GM21528 (cell line): Measurements from ENCODE around the gene CENPU.

Experiments
- ATAC-seq: cut with Tn5 transposase; IDR thresholded peaks from one replicate; pipeline ENCODE4 v1.9.1; 2021; ENCODE audit warnings: mild to moderate bottlenecking, moderate library complexity; ENCODE audit not compliant: unreplicated experiment, low FRiP score

CENPU gene

DNA sequence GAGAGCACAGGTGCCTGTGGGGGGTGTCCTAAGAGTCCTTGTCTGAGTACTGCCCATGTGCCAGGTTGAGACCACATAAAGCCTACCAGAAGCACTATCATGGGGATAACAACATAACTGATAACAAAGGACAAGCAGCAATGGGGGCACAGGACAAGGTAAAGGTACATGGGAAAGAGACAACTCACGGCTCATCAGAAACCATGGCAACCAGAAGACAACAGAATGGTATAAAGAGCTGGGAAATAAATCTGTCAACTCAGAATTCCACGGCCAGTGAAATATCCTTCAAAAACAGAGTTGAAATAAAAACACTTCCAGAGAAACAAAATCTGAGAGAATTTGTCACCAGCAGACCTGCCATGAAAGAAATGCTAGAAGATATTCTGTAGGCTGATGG lies 20.0 kb downstream of the CENPU start:
- no peak for ATAC-seq

DNA sequence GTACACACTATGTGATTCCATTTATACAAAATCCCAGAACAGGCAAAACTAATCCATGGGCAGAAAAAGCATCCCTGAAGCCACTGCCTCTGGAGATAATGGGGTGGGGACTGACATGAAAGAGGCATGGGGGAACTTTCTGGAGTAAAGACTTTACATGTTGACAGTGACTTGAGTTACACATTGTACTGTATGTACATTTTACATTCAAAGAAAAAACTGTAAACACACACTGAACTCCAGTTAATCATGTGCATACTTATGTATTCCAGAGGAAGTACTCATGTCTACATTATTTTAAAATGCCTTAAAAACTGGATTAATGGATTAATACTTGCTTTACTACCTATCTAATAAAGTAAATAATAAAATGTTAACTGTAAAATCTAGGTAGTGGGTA lies 21.6 kb downstream of the CENPU start:
- no peak for ATAC-seq

DNA sequence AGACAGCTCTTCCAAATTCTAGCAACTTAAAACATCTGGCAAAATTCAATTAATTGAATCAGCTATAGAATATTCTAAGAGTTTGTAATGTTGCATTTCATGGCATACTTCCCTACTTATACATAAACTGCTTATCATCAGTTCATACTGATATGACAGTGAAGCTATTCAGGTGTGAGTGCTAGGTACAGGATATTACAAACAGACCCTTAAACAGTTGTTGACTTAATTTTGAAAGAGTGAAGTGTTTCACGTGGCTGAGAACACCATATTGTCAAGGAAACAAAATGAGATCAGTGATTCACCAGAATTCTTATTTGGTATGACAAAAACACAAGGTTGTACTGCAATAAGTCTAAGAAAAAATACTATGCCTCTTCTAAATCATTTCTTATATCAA lies 27.4 kb downstream of the CENPU start:
- no peak for ATAC-seq

DNA sequence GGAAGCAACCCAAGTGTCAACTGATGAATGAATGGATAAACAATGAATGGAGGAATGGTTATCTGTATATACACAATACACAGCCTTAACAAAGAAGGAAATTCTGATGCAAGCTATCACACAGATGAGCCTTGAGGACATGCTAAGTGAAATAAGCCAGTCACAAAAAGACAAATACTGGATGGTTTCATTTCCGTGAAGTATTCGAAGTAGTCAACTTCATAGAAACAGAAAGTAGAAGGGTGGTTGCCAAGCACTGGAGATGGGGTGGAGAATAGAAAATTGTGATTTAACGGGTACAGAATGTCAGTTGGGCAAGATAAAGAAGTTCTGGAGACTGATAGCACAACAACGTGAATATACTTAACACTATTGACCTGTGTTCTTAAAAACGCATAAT lies 28.2 kb downstream of the CENPU start:
- no peak for ATAC-seq

DNA sequence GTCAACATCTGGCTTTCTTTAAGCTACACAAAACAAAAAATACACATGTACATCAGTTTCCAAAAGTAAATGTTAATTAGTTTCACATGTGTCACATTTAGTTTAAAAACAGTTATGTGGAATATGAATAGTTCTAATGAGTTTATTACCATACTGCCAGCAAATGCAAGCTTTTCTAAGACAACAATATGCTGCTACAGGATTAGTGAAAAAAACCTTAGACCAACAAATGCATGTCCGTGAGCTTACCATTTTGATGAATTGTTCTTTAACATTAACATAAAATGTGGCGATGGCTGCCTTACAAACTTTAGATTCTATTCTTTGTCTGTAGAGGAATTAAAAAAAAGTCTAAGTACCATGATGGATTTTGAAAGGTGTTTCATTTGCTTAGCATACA lies 31.8 kb downstream of the CENPU start:
- no peak for ATAC-seq

DNA sequence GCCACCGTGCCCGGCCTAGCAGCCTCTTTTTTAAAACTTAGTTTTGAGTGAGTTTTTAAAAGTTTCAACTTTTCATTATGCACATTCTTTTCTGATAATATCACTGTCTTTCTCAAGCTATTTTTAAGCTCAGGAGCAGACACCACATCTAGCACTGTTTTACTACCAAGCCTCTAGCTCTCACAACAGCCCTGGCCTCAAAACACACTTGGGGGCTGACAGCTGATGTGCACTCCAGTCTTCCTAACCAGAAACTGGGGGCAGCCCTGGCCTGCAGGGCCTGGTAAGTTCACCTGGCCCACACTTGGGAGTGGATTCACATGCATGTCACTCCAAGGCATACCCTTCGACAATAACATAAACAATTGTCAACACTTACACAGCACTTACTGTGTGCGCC lies 34.0 kb downstream of the CENPU start:
- ATAC-seq, result no peak

DNA sequence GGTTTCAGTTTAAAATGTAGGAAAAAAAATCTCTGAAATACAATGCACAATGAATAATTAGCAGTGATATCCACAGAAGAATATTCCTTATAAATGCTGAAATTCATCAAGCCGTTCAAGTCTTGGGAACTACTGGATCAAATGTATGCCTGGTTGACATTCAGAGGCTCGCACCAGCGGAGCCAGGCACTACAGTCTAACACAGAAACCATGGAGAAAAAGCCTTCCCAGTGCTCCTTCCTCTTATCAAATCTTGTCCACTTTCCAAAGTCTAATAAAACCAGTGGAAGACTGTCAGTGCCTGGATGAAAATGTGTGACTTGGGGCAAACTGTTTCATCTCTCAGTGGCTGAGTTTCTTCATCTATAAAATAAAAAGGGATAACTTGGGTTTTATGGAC lies 35.9 kb downstream of the CENPU start:
- no peak for ATAC-seq

DNA sequence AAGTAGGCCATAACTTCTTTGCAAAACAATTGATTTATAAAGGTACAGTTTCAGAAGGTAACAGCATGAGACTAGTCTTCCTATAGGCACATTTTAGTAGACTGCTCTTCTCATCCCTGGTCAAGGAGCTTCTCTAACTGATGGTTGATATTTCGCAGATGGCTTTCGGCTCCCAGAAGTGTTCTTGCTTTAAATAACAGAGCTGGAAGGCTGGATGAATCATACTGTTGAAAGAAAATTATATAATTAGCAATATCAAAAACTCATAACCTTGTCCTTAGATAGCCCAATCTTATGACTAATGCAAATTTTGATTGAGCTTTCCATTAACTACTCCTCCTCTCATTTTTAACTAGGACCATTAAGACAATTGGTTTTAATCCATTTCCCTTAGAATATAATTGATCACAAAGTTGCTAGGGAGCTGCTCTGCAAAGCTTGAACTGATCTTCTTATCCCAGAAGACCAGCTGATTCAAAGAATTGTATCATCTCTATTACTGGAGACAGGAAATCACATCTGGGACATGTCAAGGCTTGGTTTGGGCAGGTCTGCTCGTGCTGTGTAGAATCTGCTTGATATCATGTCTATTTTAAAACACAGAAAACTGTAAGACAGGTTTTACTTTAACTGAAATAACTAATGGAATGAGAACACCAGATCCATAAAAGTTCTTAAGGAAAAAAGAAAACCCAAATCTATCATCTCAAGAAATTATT lies 38.6 kb downstream of the CENPU start:
- ATAC-seq, result no peak

DNA sequence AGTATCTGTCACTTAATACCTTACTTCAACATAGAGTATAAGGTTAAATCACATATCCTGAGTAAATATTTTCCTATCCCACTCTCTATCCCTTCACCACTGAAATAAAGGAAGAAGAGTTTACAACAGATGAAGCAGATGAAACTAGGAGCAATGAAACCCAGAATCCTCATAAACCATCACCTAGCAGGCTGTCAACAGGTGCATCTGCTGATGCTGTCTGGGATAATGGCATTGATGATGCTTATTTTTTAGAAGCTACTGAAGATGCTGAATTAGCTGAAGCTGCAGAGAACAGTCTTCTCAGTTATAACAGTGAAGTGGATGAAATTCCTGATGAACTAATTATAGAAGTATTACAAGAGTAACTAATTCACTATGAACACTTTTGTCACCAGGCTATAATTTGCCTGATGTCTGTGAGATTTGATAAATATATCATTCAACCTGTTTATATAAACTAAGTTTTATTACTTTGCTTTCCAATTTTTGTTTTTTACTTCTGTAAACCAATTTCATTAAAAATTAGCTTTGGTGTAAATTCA lies 39.4 kb downstream of the CENPU start:
- ATAC-seq, result no peak

DNA sequence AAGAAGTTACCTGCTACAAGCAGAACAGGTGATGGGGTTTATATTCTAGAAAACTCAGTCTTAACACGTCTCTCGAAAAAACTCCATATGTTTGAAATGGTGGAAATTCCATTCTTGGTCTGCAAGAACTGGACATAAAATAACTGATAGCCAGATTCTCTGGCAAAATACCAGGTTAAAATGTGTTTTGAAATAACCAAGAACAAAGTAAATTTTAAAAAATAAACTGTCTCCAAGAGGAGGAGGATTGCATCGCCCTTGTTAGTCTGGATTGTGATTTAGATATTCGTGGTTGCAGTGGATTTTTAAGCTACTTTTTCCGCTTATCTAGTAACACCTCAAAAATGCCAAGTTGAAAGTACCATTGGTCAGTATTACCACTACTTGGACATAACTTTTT lies 40.8 kb downstream of the CENPU start:
- ATAC-seq, result no peak

DNA sequence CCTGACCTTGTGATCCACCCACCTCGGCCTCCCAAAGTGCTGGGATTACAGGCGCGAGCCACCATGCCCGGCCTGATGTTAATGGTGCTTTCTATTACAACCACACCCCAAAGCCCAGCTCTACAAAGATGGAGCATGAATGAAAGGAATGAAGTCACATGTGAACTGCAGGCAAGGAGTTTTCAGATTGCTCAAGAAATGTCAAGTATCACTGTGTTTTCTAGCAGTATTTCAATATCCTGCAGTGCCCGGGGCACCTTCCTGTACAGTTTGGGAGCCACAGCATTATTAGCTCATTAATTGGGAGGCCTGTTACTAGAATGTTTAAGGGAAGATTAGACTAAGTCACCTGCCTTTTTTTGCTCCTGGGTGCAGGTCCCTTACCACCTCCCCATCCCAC lies 44.2 kb downstream of the CENPU start:
- ATAC-seq, result no peak

DNA sequence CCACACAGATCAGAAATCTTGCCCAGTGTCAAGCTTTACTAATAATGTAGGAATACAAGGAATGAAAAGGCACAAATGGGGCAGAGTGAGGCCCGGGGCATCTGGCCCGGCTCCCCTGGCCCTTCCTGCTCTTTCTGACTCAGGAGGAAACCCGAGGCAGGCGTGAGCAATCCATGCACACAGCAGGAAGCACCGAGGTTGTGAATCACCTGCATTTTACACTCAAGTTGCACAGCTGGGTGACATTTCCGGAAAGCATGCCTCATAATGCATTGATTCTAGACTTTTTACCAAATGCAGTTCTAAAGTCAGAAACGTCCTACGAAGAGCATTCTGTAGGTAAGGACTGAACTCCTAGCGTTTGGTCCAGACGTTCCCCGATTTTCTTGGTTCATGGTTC lies 45.4 kb downstream of the CENPU start:
- no peak for ATAC-seq

DNA sequence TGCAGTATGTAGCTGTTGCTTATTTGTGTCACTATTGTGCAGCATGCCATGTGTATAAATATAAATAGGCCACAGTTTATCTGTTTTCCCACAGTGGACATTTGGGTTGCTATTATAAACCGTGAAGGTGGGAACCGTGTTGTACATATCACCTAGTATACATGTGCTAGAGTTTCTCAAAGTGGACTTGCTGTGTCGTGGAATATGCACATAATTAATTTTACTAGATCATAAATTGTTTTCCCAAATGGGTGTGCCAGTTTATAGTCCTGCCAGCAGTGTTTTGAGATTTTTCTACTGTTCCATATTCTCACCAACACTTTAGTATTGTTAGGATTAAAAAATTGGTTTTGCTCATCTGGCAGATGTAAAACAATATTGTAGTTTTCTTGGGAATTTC lies 45.9 kb downstream of the CENPU start:
- ATAC-seq, result no peak

DNA sequence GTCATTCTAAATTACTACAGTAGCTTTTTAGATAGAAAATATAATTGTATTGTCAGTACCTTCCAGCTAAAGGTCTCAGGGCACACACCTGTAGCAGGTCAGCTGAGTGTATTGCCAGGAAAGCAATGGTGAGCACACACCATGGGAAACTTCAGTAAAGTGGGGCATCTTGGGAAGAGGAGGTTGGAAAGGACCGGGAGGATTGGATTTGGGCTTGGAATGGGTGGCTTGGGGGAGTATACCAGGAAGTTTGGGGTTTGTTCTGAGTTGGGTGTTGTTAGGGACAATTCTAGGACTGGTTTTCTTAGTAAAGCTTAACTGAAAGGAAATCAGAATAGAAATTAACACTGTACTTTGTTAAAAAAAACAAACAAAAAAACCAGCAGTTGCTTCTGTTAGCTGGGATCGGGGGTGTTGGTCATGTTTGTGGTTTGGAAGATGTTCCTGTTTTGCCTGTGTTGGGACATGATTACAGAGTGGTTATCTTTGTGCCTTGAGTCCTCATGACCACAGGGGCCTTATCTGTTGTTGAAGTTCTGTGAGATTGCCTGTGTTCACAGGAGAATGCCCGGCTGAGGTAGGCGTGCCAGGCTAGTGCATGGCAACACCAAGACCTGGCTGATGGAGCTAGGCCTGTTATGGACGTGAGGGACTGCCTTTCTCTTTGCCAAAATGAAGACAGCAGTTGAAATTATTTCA lies 49.3 kb downstream of the CENPU start:
- no peak for ATAC-seq

DNA sequence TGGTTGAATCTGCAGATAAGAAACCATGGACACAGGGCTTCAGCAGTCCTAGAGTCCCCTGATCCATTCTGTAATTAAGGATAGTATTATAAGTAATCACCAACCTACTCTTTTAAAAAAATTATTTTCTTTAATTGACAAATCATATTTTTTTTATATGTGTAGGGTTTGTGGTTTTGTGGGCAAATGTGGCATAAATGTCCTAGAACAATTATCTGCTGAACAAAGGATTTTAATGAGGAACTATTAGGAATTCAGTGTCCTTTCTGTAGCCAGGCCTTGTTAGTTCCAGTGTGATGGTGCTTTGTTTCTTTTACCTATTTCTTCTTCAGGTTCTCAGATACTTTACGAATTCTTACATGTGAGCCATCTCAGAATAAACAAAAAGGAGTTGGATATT lies 52.0 kb downstream of the CENPU start:
- ATAC-seq, result no peak

DNA sequence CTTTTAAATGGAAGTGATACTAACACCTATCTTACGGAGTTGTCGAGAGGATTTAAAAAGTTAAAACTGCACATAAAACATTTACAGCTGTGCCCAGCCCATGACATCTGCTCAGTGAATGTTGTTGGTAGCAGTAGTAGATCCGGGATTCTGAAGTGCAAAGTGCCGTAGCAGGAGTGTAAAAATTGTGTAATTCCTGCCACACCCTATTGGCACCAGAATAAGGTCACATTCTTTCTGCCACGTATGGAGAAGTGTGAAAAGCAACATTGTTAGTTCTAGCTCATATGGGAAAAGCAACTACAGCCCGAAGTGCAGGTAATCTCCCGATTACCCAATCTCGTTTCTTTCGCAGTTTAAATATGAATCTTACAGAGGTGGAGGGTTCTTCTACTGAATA lies 53.2 kb downstream of the CENPU start:
- ATAC-seq, result no peak

DNA sequence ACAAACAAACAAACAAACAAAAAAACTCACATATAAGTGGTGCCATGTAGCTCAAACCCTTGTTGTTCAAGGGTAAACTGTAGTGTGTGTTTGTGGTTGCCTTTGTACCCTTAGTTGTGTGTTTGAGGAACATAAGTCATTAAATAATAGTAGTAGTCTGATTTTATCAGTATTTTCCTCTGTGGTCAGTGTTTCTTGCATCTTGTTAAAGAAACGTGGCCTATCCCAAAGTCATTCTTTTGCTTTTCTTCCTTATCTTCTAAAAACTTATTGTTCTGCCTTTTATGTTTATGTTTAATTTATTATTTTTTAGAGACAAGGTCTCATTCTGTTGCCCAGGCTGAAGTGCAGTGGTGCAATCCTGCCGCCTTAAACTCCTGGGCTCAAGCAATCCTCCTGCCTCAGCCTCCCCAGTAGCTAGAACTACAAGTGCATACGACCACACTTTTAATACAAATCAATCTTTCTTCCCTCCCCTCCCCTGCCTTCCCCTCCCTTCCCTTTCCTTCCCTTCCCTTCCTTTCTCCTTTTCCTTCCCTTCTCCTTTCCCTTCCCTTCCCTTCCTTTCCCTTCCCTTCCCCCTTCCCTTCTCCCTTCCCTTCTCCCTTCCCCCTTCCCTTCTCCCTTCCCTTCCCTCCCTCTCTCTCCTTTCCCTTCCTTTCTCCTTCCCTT lies 57.9 kb downstream of the CENPU start:
- ATAC-seq, result no peak

DNA sequence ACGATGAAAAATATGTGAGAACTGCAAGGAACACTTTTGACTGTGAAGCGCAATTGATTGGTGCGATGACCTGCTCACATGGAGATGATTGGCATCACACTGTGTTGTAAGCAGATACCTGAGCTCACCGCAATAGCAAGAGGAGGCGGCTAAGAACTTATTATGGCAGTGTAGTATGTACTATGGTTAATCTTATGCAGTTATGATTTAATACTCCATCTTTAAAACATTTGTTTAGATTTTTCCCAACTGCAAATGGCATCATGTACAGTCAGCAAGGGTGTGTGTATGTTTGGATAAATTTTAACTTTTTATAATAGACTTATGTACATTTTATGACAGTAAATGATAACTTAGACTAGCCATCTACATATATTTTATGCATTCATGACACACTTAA lies 58.9 kb downstream of the CENPU start:
- ATAC-seq, result no peak

DNA sequence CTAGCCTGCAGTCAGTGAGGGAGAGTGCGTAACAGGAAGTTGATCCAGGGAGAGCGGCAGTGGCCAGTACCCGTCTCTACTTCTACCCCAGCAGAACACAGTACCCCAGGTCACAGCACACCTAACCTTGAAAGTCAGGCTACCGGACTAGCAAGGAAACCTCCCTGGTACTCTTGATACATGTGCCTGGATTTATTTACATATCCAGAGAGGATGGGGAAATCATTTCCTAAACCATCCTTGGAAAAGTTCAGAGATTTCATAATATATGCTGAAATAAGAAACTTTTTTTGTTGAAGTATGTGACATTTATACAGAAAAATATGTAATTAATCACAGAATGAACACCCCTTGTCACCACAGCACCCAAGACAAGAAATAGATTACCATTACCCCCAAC lies 59.9 kb downstream of the CENPU start:
- ATAC-seq, result no peak

DNA sequence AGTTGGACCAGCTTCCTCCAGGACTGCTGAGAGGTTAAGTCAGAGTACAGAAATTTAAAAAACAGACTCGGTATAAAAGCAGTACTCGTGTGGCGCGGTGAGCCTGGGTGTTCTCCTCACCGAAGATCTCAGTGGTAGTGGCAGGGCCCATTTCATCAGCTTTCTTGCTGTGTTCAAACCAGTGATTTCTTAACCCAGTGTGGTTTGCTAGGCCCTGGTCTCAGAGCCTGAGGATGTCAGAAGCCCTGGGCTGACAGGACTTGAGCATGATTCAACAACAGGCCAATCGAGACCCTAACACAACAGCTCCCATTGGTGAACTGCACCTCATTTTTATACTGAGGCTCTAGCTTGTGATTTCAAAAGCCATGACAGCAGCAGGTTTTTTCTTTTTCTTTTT lies 61.2 kb downstream of the CENPU start:
- no peak for ATAC-seq

DNA sequence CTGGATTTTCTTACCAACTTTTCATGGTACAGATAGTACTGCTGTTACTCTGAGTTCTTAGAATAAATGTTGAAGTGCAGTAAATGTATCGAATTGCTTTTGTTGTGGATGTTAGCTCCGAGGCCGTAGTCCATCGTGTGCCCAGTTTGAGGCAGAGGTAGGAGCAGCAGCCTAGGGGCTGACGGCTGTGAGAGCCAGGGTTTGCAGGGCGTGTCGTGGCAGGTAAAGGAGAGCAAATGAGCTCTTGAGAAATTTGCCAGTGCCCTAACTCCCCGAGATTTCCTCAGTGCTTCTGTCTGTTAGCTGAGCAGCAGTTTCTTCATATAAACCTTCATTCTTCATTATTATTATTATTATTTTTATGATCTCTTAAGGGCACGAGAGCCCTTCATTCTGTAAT lies 62.8 kb downstream of the CENPU start:
- ATAC-seq, result no peak

DNA sequence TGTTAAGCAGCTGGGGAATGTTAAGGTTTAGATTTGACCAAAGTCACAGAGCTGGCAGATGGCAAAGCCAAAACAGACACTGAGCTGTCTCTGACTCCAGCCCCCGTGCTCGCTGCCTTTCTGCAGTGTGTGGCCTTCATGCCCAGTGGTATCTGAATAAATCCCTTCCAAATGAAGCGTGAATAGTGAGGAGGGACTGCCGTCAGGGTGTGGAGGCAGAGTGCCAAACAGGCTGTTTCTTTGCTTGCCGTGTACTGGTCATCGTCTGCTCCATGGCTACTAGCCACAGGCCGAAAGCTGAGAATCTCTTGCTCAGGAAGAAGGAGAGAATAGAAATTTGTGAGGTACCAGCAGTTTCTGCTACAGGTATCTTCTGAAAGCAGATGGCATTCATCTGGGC lies 64.6 kb downstream of the CENPU start:
- ATAC-seq, result no peak
